Glutamatergic neuron (in vitro differentiated cells): ENCODE measurements around the gene WDTC1. TPM values are rescaled to one million over a fixed set of nuclear protein-coding genes. Genes with fewer than 3 reads are reported as not detected.

Experiments
- total RNA-seq: library from RNA; stranded (reverse); fragmentation: NEBNext Ultra II Directional; extraction: Animal tissue kit (Norgen Biotek cat#: 25700); gene quantifications from one replicate; pipeline ENCODE4 v1.2.1, GENCODE V29; 2021; ENCODE audit not compliant: unreplicated experiment

WDTC1 gene
- total RNA-seq, 1 donor from 2014 or later, result 49.4 TPM

Other genes with a start within 250 kb of the WDTC1 start
- gene TRNP1, start 240.9 kb upstream of the WDTC1 start, total RNA-seq, result 13.9 TPM
- gene TENT5B, start 221.8 kb upstream of the WDTC1 start, total RNA-seq, result 1.5 TPM
- 16.7 TPM for gene SLC9A1, start 79.5 kb upstream of the WDTC1 start, total RNA-seq
- gene TMEM222, start 87.5 kb downstream of the WDTC1 start, total RNA-seq, result 50.0 TPM
- 3.2 TPM for gene SYTL1, start 107.4 kb downstream of the WDTC1 start, total RNA-seq
- 10.0 TPM for gene MAP3K6, start 132.3 kb downstream of the WDTC1 start, total RNA-seq
- gene FCN3, start 140.2 kb downstream of the WDTC1 start, total RNA-seq, result not detected
- not detected for gene CD164L2, start 148.7 kb downstream of the WDTC1 start, total RNA-seq
- gene GPR3, start 158.0 kb downstream of the WDTC1 start, total RNA-seq, result 1.5 TPM